Testis (tissue), 2 donors: ENCODE measurements around the gene HEXIM1.

Experiments used
- POLR2A ChIP-seq: fragments of 450-650 bp; IDR thresholded peaks from one replicate; pipeline ENCODE4 v1.6.1; 2017; ENCODE audit warnings: antibody characterized with exemption, mild to moderate bottlenecking, moderate library complexity
- TF ChIP-seq, protein P1 (sequence below), 3 experiments: fragments of 450-650 bp in 2 of 3; fragments of 200-600 bp in 1 of 3; sonication (generic) in 1 of 3; IDR thresholded peaks; one replicate each; pipeline ENCODE4 v1.5.1; 2016 to 2019; ENCODE audit warnings: antibody characterized with exemption in 3 of 3, mild to moderate bottlenecking in 2 of 3, moderate library complexity in 1 of 3

DNA sequence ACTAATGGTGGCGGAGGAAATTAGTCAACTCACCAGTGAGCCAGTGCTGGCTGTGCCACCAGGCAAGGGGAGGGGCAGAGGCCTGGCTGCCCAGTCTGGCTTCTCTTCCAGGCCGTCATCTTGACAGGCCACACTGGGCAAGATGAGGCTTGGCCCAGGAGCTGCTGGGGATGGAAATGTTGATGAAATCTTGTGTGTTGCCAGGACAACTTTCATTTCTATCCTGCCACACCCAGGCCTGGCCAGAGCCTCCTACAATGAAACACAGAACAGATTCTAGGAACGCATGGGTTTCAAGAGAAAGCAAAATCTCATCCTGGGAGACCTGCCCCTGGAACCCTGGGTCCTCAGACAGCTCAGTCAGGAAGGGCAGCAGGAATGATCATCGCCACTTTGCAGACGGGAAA, 22.7 kb downstream of the HEXIM1 start:
- TF ChIP-seq, protein P1, sequence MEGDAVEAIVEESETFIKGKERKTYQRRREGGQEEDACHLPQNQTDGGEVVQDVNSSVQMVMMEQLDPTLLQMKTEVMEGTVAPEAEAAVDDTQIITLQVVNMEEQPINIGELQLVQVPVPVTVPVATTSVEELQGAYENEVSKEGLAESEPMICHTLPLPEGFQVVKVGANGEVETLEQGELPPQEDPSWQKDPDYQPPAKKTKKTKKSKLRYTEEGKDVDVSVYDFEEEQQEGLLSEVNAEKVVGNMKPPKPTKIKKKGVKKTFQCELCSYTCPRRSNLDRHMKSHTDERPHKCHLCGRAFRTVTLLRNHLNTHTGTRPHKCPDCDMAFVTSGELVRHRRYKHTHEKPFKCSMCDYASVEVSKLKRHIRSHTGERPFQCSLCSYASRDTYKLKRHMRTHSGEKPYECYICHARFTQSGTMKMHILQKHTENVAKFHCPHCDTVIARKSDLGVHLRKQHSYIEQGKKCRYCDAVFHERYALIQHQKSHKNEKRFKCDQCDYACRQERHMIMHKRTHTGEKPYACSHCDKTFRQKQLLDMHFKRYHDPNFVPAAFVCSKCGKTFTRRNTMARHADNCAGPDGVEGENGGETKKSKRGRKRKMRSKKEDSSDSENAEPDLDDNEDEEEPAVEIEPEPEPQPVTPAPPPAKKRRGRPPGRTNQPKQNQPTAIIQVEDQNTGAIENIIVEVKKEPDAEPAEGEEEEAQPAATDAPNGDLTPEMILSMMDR (IDR thresholded peaks at IDR 0.05) = no peak
- no peak for TF ChIP-seq POLR2A
